SK-N-SH (cell line): ENCODE data around the gene RARS1.

Experiments used
- EP300 ChIP-seq, 2 experiments: IDR thresholded peaks; 2 replicates each; pipeline versions ENCODE4 v1.4.0 to v1.6.1; 2012; ENCODE audit warnings: borderline replicate concordance in 1 of 2, low read depth in 1 of 2, low read length in 1 of 2
- TF ChIP-seq, protein P1 (sequence below): IDR thresholded peaks from 2 replicates; pipeline ENCODE4 v1.4.0; 2012; ENCODE audit warnings: low read depth, borderline replicate concordance

DNA sequence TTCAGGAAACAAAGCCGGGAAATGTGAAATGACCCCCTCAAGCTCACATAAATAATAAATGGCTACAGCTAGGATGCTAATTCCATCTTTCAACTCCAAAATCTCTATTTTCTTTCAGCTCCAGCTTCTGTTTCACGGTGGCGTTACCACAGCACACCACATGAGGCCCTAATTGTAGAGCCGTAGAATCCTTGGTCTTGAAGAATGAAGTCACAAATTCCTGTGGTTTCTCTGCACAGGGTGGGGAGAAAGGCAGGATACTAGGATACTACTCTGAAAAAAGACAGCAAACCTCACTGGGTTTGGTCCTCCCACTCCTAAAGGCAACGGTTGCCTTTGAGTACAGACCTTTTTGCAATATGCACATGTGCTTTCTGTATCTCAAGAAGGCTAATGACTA, 13.9 kb upstream of the RARS1 start:
- TF ChIP-seq EP300 (IDR thresholded peaks at IDR 0.05; ENCODE audit: borderline replicate concordance in 1 of 2, low read depth in 1 of 2, low read length in 1 of 2) = peak in 1 of 2 experiments; percentile 28; a peak in 1 of 4 replicates
- TF ChIP-seq, protein P1, sequence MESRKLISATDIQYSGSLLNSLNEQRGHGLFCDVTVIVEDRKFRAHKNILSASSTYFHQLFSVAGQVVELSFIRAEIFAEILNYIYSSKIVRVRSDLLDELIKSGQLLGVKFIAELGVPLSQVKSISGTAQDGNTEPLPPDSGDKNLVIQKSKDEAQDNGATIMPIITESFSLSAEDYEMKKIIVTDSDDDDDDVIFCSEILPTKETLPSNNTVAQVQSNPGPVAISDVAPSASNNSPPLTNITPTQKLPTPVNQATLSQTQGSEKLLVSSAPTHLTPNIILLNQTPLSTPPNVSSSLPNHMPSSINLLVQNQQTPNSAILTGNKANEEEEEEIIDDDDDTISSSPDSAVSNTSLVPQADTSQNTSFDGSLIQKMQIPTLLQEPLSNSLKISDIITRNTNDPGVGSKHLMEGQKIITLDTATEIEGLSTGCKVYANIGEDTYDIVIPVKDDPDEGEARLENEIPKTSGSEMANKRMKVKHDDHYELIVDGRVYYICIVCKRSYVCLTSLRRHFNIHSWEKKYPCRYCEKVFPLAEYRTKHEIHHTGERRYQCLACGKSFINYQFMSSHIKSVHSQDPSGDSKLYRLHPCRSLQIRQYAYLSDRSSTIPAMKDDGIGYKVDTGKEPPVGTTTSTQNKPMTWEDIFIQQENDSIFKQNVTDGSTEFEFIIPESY = no peak
